ENCODE results near the gene STIM1.

The STIM1 gene

DNA sequence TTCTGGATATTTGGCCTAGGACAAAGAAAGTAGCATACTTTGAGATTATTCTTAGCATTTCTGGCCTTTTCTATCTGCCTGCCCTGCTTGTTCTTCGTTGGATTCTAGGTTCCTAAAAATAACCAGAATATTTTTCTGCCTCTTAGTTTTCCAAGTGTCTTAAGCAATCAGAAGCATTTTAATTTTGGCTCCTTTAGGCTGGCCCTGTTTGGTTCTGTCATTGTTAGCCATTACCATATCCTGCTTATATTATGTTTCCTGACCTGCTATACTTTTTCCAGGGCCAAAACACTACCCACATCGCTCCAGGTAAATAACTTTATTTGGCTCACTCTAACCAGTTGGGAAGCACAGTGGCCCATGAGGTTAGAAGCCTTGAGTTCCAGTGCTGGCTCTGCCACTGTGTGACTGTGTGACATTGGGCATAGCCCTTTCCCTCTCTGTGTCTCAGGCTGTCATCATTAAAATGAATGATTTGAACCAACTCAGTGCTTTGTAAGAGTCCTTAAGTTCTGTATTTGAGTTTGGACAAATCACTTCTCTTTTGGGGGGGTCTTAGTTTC, 91.1 kb downstream of the STIM1 start:
- Histone ChIP-seq H2AFZ (ENCODE audit: low read depth, low read length) (no peak overlapping the region; the same call in 1 of the 2 replicates), H3K4me1 (ENCODE audit: insufficient read depth, low read length) (peaks cover 97% of the 10 kb centered on the region), H4K20me1 (ENCODE audit: insufficient read depth, low read length) (no peaks in the 10 kb centered on the region), H3K9me3 (ENCODE audit: insufficient read depth, low read length, severe bottlenecking) (no peaks in the 10 kb centered on the region), H3K79me2 (ENCODE audit: insufficient read depth, low read length) (peaks cover 74% of the 10 kb centered on the region), H3K9ac (ENCODE audit: low read depth, low read length) (peak overlapping the region; percentile 57), H3K4me3 (ENCODE audit: low read depth in 1 of 2, low read length in 2 of 2) (peak overlapping the region in 1 of 2 experiments; percentile 32; a peak in 2 of 4 replicates), H3K27ac (ENCODE audit: low read length) (peak overlapping the region; percentile 97), H3K36me3 (ENCODE audit: insufficient read depth, low read length) (0 out of 2 replicates have a peak, but pooled peaks cover 3% of the 10 kb centered on the region), H3K27me3 (ENCODE audit: insufficient read depth, low read length, poor library complexity) (no peaks in the 10 kb centered on the region), H3K4me2 (ENCODE audit: insufficient read depth, low read length) (peak overlapping the region; percentile 58)
- TF ChIP-seq EZH2 (IDR thresholded peaks at IDR 0.05; ENCODE audit: borderline replicate concordance, low read depth, low read length, severe bottlenecking): no peak
- TF ChIP-seq CTCF (IDR thresholded peaks at IDR 0.05; ENCODE audit: borderline replicate concordance, extremely low read depth, low read length, poor library complexity, severe bottlenecking): no peak
- peak; percentile 32; the same call in 2 of the 3 replicates for ATAC-seq (ENCODE audit: insufficient read depth, low read depth)
- DNase-seq: peak; percentile 46

DNA sequence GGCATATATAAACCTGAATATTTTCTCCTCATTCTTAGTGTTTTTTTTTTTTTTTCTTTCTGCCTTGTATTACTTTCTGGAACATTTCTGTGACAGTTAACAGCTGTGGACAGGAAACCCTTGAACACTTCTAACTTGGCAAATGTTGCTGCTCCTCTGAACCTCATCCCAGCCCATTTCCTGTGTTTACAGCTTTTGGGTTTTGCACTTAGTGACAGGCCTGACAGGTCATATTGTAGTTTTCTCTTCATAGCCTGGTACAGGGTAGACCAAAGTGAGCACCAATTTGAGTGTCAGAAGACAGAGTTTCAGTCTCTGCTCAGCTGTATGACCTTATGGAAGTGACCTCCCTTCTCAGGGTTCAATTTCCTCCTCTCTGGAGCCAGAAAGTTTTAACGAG, 91.6 kb downstream of the STIM1 start:
- Histone ChIP-seq H3K79me2 (ENCODE audit: insufficient read depth, low read length) (peaks cover 74% of the 10 kb centered on the region), H3K9me3 (ENCODE audit: insufficient read depth, low read length, severe bottlenecking) (no peaks in the 10 kb centered on the region), H3K4me2 (ENCODE audit: insufficient read depth, low read length) (peak overlapping the region; percentile 67), H3K27ac (ENCODE audit: low read length) (peak overlapping the region; percentile 97), H3K4me1 (ENCODE audit: insufficient read depth, low read length) (peaks cover 97% of the 10 kb centered on the region), H3K9ac (ENCODE audit: low read depth, low read length) (peak overlapping the region; percentile 65), H4K20me1 (ENCODE audit: insufficient read depth, low read length) (no peaks in the 10 kb centered on the region), H2AFZ (ENCODE audit: low read depth, low read length) (no peak overlapping the region), H3K36me3 (ENCODE audit: insufficient read depth, low read length) (0 out of 2 replicates have a peak, but pooled peaks cover 3% of the 10 kb centered on the region), H3K4me3 (ENCODE audit: low read depth in 1 of 2, low read length in 2 of 2) (peak overlapping the region in 1 of 2 experiments; percentile 48; a peak in 2 of 4 replicates), H3K27me3 (ENCODE audit: insufficient read depth, low read length, poor library complexity) (no peaks in the 10 kb centered on the region)
- DNase-seq: peak; percentile 87
- peak; percentile 80 for ATAC-seq (ENCODE audit: insufficient read depth, low read depth)
- no peak for TF ChIP-seq CTCF (IDR thresholded peaks at IDR 0.05; ENCODE audit: borderline replicate concordance, extremely low read depth, low read length, poor library complexity, severe bottlenecking)
- no peak for TF ChIP-seq EZH2 (IDR thresholded peaks at IDR 0.05; ENCODE audit: borderline replicate concordance, low read depth, low read length, severe bottlenecking)

DNA sequence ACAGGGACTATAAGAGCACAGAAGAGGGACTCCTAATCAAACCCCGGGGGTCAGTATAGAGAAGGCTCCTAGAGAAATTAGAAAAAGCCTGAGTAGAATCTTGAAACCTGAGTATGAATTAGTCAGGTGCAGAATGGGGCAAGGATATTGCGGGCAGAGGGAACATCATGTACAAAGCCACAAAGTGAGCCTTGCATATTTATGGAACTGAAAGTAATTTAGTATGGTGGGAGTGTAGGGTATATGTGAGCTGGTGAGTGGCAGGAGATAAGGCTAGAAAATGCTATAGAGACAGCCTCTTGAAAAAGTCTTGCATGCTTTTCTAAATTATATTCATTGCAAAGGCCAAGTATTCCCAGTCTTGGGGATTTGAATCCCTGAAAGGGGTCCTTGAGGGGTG, 93.7 kb downstream of the STIM1 start:
- H3K9ac ChIP-seq (ENCODE audit: low read depth, low read length): peak overlapping the region; percentile 65
- no peaks in the 10 kb centered on the region for H3K27me3 ChIP-seq (ENCODE audit: insufficient read depth, low read length, poor library complexity)
- no peaks in the 10 kb centered on the region for H3K9me3 ChIP-seq (ENCODE audit: insufficient read depth, low read length, severe bottlenecking)
- peaks cover 96% of the 10 kb centered on the region for H3K4me1 ChIP-seq (ENCODE audit: insufficient read depth, low read length)
- H3K36me3 ChIP-seq (ENCODE audit: insufficient read depth, low read length): 0 out of 2 replicates have a peak, but pooled peaks cover 3% of the 10 kb centered on the region
- peak overlapping the region; percentile 97 for H3K27ac ChIP-seq (ENCODE audit: low read length)
- peak; percentile 83 for ATAC-seq (ENCODE audit: insufficient read depth, low read depth)
- peak overlapping the region; percentile 67 for H3K4me2 ChIP-seq (ENCODE audit: insufficient read depth, low read length)
- H3K79me2 ChIP-seq (ENCODE audit: insufficient read depth, low read length): peaks cover 78% of the 10 kb centered on the region
- no peak for TF ChIP-seq EZH2 (IDR thresholded peaks at IDR 0.05; ENCODE audit: borderline replicate concordance, low read depth, low read length, severe bottlenecking)
- no peak for TF ChIP-seq CTCF (IDR thresholded peaks at IDR 0.05; ENCODE audit: borderline replicate concordance, extremely low read depth, low read length, poor library complexity, severe bottlenecking)
- H2AFZ ChIP-seq (ENCODE audit: low read depth, low read length): no peak overlapping the region
- no peaks in the 10 kb centered on the region for H4K20me1 ChIP-seq (ENCODE audit: insufficient read depth, low read length)
- H3K4me3 ChIP-seq (ENCODE audit: low read depth in 1 of 2, low read length in 2 of 2): peak overlapping the region in 1 of 2 experiments; percentile 21; a peak in 1 of 4 replicates
- peak; percentile 75 for DNase-seq

All from DND-41 (cell line).